H1 (cell line): ENCODE data around the gene MORC2. TPM values are rescaled to one million over a fixed set of nuclear protein-coding genes. Genes with fewer than 3 reads are reported as not detected.

Source experiments
- CTCF ChIA-PET: fragments of 300-600 bp; sonication (Branson Sonifier 250); formaldehyde crosslinking; loops from one replicate; lab custom pipeline; 2021; ENCODE audit not compliant: partially characterized antibody; lab: Charles Lee
- POLR2A ChIA-PET: fragments of 300-600 bp; sonication (Branson Sonifier 250); formaldehyde crosslinking; loops from one replicate; lab custom pipeline; 2021; ENCODE audit warnings: inconsistent platforms; ENCODE audit not compliant: partially characterized antibody; lab: Charles Lee
- DNase-seq, 2 experiments: peaks; one replicate each; pipeline versions ENCODE4 v3.0.0 to v3.0.0-alpha.2; 2010 to 2022; ENCODE audit warnings: low spot score in 2 of 2, low read depth in 1 of 2, mixed read lengths in 1 of 2
- FAIRE-seq: peaks from 2 replicates; lab custom pipeline; 2011; peaks lifted over from hg19 to GRCh38; lab: Jason Lieb, UNC
- H2AFZ ChIP-seq: 2 replicates; pipeline ENCODE4 v1.8.1; 2012; ENCODE audit warnings: low read length, inconsistent platforms
- H2AK5ac ChIP-seq: 2 replicates; pipeline ENCODE4 v1.6.1; 2013; ENCODE audit warnings: low read depth, low read length
- H2BK120ac ChIP-seq: replicated peaks from 2 replicates; pipeline ENCODE3; 2013; ENCODE audit warnings: low read depth, low read length, inconsistent platforms
- H2BK12ac ChIP-seq: 2 replicates; pipeline ENCODE4 v1.6.1; 2013; ENCODE audit warnings: low read depth, low read length
- H2BK15ac ChIP-seq: 2 replicates; pipeline ENCODE4 v1.6.1; 2013; ENCODE audit warnings: low read length
- H2BK20ac ChIP-seq: 2 replicates; pipeline ENCODE4 v1.6.1; 2013; ENCODE audit warnings: low read length
- H2BK5ac ChIP-seq: 2 replicates; pipeline ENCODE4 v1.6.1; 2013; ENCODE audit warnings: low read depth, low read length
- H3K14ac ChIP-seq: 2 replicates; pipeline ENCODE4 v1.6.1; 2013; ENCODE audit warnings: inconsistent platforms; ENCODE audit not compliant: insufficient read length
- H3K18ac ChIP-seq: 2 replicates; pipeline ENCODE4 v1.6.1; 2013; ENCODE audit warnings: low read length; ENCODE audit errors: extremely low read depth
- H3K23ac ChIP-seq: 2 replicates; pipeline ENCODE4 v1.6.1; 2013; ENCODE audit warnings: inconsistent platforms; ENCODE audit not compliant: insufficient read length
- H3K23me2 ChIP-seq: 2 replicates; pipeline ENCODE4 v1.6.1; 2013; ENCODE audit warnings: low read depth, low read length
- H3K27ac ChIP-seq: 2 replicates; pipeline ENCODE4 v1.6.1; 2011; ENCODE audit warnings: low read depth, low read length, inconsistent platforms
- H3K27me3 ChIP-seq, 4 experiments: replicated peaks in 1 of 4; 1 replicate in 1 of 4; 2 replicates in 3 of 4; pipeline versions ENCODE4 v1.6.1 to v1.8.1; 2011 to 2013; ENCODE audit warnings: low read length in 3 of 4, mild to moderate bottlenecking in 3 of 4, inconsistent platforms in 2 of 4, mixed read lengths in 2 of 4, moderate library complexity in 1 of 4; ENCODE audit not compliant: control insufficient read depth in 3 of 4, insufficient read depth in 3 of 4; ENCODE audit errors: extremely low read depth in 1 of 4
- H3K36me3 ChIP-seq, 4 experiments: 2 replicates each; pipeline versions ENCODE4 v1.6.1 to v1.8.1; 2011 to 2013; ENCODE audit warnings: mild to moderate bottlenecking in 4 of 4, low read length in 3 of 4, moderate library complexity in 2 of 4, control low read depth in 1 of 4, inconsistent platforms in 1 of 4; ENCODE audit not compliant: insufficient read depth in 4 of 4, control insufficient read depth in 2 of 4
- H3K4ac ChIP-seq: replicated peaks from 2 replicates; pipeline ENCODE3; 2013; ENCODE audit warnings: low read length, low read depth, mixed read lengths, inconsistent platforms; ENCODE audit not compliant: insufficient read length
- H3K4me1 ChIP-seq, 4 experiments: replicated peaks in 1 of 4; 1 replicate in 1 of 4; 2 replicates in 3 of 4; pipeline versions ENCODE4 v1.6.1 to v1.8.1; 2011 to 2013; ENCODE audit warnings: low read length in 3 of 4, inconsistent platforms in 2 of 4, mixed read lengths in 1 of 4; ENCODE audit not compliant: insufficient read depth in 4 of 4, control insufficient read depth in 3 of 4
- H3K4me2 ChIP-seq, 2 experiments: 2 replicates each; pipeline versions ENCODE4 v1.6.1 to v1.8.1; 2011 to 2013; ENCODE audit warnings: low read depth in 2 of 2, low read length in 2 of 2, control low read depth in 1 of 2, inconsistent platforms in 1 of 2, mild to moderate bottlenecking in 1 of 2; ENCODE audit not compliant: insufficient read depth in 1 of 2
- H3K4me3 ChIP-seq, 4 experiments: fragments of 200-600, 300-600 bp in 1 of 4; sonication (generic), shearing (Covaris generic), sonication (Bioruptor Twin) in 1 of 4; 2 replicates each; pipeline versions ENCODE4 v1.5.1 to v1.8.1; 2011 to 2016; ENCODE audit warnings: low read length in 4 of 4, low read depth in 3 of 4, control low read depth in 2 of 4, inconsistent platforms in 2 of 4, mild to moderate bottlenecking in 2 of 4, mixed read lengths in 1 of 4, moderate library complexity in 1 of 4; ENCODE audit not compliant: insufficient read depth in 2 of 4; ENCODE audit errors: extremely low read depth in 1 of 4
- H3K56ac ChIP-seq: replicated peaks from 2 replicates; pipeline ENCODE3; 2013; ENCODE audit warnings: low read depth, mild to moderate bottlenecking, mixed read lengths, low read length, inconsistent platforms; ENCODE audit not compliant: insufficient read length
- H3K79me1 ChIP-seq: 2 replicates; pipeline ENCODE4 v1.6.1; 2013; ENCODE audit warnings: low read depth, low read length, control low read depth
- H3K79me2 ChIP-seq, 2 experiments: 2 replicates each; pipeline versions ENCODE4 v1.6.1 to v1.8.1; 2012 to 2013; ENCODE audit warnings: low read length in 2 of 2, mild to moderate bottlenecking in 2 of 2, inconsistent platforms in 1 of 2; ENCODE audit not compliant: insufficient read depth in 2 of 2, control insufficient read depth in 1 of 2
- H3K9ac ChIP-seq, 4 experiments: replicated peaks in 1 of 4; 1 replicate in 1 of 4; 2 replicates in 3 of 4; pipeline versions ENCODE4 v1.6.1 to v1.8.1; 2011 to 2013; ENCODE audit warnings: low read depth in 3 of 4, low read length in 3 of 4, control low read depth in 2 of 4, mild to moderate bottlenecking in 2 of 4, moderate library complexity in 2 of 4, inconsistent platforms in 1 of 4; ENCODE audit errors: extremely low read depth in 1 of 4
- H3K9me3 ChIP-seq, 2 experiments: 2 replicates each; pipeline versions ENCODE4 v1.6.1 to v1.8.1; 2012 to 2013; ENCODE audit warnings: mild to moderate bottlenecking in 2 of 2, moderate library complexity in 2 of 2, control low read depth in 1 of 2, inconsistent platforms in 1 of 2, low read depth in 1 of 2, low read length in 1 of 2, mixed read lengths in 1 of 2; ENCODE audit not compliant: insufficient read depth in 2 of 2
- H4K20me1 ChIP-seq, 2 experiments: replicated peaks in 1 of 2; 2 replicates each; pipeline versions ENCODE3 to v1.8.1; 2011 to 2013; ENCODE audit warnings: inconsistent platforms in 2 of 2, low read length in 2 of 2, mild to moderate bottlenecking in 1 of 2; ENCODE audit not compliant: insufficient read depth in 2 of 2, control insufficient read depth in 1 of 2
- H4K5ac ChIP-seq: 2 replicates; pipeline ENCODE4 v1.6.1; 2013; ENCODE audit warnings: low read length, low read depth, mixed read lengths, inconsistent platforms; ENCODE audit not compliant: insufficient read length
- H4K8ac ChIP-seq: 2 replicates; pipeline ENCODE4 v1.8.0; 2013; ENCODE audit warnings: mild to moderate bottlenecking, moderate library complexity, low read length, inconsistent platforms; ENCODE audit not compliant: insufficient read depth; ENCODE audit errors: extremely low read depth
- H4K91ac ChIP-seq: replicated peaks from 2 replicates; pipeline ENCODE3; 2013; ENCODE audit warnings: low read length, mixed read lengths, inconsistent platforms; ENCODE audit not compliant: insufficient read length
- BCL11A ChIP-seq, 2 experiments: IDR thresholded peaks; one replicate each; pipeline ENCODE4 v1.6.1; 2011; ENCODE audit warnings: low read depth in 2 of 2, low read length in 2 of 2, mild to moderate bottlenecking in 2 of 2
- EZH2 ChIP-seq: fragments of 200-600 bp; sonication (generic); IDR thresholded peaks from 2 replicates; pipeline ENCODE4 v1.7.1; 2012; ENCODE audit warnings: low read depth, mild to moderate bottlenecking, moderate library complexity, low read length, inconsistent platforms; ENCODE audit not compliant: severe bottlenecking
- GTF2F1 ChIP-seq: IDR thresholded peaks from 2 replicates; pipeline ENCODE4 v1.6.1; 2012; ENCODE audit warnings: low read depth, low read length, improper control_type of control experiment, borderline replicate concordance
- HDAC6 ChIP-seq: IDR thresholded peaks from one replicate; pipeline ENCODE4 v1.7.1; 2012; ENCODE audit warnings: low read depth, mild to moderate bottlenecking, inconsistent platforms, low read length, moderate library complexity
- KDM4A ChIP-seq: IDR thresholded peaks from one replicate; pipeline ENCODE4 v1.7.1; 2012; ENCODE audit warnings: low read depth, mild to moderate bottlenecking, moderate library complexity, low read length, inconsistent platforms; ENCODE audit not compliant: severe bottlenecking
- RAD21 ChIP-seq, 2 experiments: IDR thresholded peaks in 1 of 2; conservative IDR thresholded peaks in 1 of 2; 2 replicates each; pipeline ENCODE4 v1.6.1; 2011; ENCODE audit warnings: low read depth in 2 of 2, low read length in 2 of 2, improper control_type of control experiment in 1 of 2, inconsistent platforms in 1 of 2, mild to moderate bottlenecking in 1 of 2, moderate library complexity in 1 of 2
- SUZ12 ChIP-seq: fragments of 200-600 bp; sonication (generic); IDR thresholded peaks from 2 replicates; pipeline ENCODE4 v1.6.1; 2012; ENCODE audit warnings: mild to moderate bottlenecking, inconsistent platforms, low read length, moderate library complexity, mixed read lengths
- TAF7 ChIP-seq: optimal IDR thresholded peaks from 2 replicates; pipeline ENCODE3; 2011; ENCODE audit warnings: low read depth, mild to moderate bottlenecking, inconsistent platforms, low read length, moderate library complexity, borderline replicate concordance
- TCF12 ChIP-seq: IDR thresholded peaks from 2 replicates; pipeline ENCODE4 v1.6.1; 2011; ENCODE audit warnings: low read depth, mild to moderate bottlenecking, low read length
- WGBS, 2 experiments: shearing (Covaris generic) in 1 of 2; methylation state at CpG; one replicate each; pipeline versions ENCODE4 v1.1.6 to v1.1.7; 2013 to 2015; ENCODE audit warnings: low lambda C conversion rate in 2 of 2, mixed read lengths in 2 of 2, inconsistent platforms in 1 of 2, low coverage in 1 of 2, missing lambda C conversion rate in 1 of 2; ENCODE audit not compliant: insufficient replicate concordance in 2 of 2, insufficient coverage in 1 of 2, insufficient read length in 1 of 2; ENCODE audit errors: extremely low coverage in 1 of 2, missing lambda C conversion rate in 1 of 2; 5-methylcytosine and 5-hydroxymethylcytosine counted together
- polyA plus RNA-seq, 7 experiments: library from polyadenylated mRNA; depleted of rRNA in 3 of 7; stranded (reverse) in 5 of 7; unstranded in 2 of 7; fragments of >200 nt in 5 of 7; fragments of 200-250 nt in 2 of 7; gene quantifications; 1 replicate in 5 of 7; 2 replicates in 1 of 7; 4 replicates in 1 of 7; pipeline versions ENCODE4 v1.2.1 to v1.2.3, GENCODE V29; 2011 to 2013; ENCODE audit warnings: missing spikeins in 2 of 7, mixed read lengths in 2 of 7
- total RNA-seq: library from RNA; stranded (reverse); fragmentation: NEBNext Ultra II Directional; extraction: Animal tissue kit (Norgen Biotek cat#: 25700); gene quantifications from 2 replicates; pipeline ENCODE4 v1.2.1, GENCODE V29; 2021
- TF ChIP-seq, protein P1 (sequence below): IDR thresholded peaks from 2 replicates; pipeline ENCODE4 v1.6.1; 2012; ENCODE audit warnings: inconsistent platforms
- TF ChIP-seq, protein P2 (sequence below): IDR thresholded peaks from 2 replicates; pipeline ENCODE4 v1.6.1; 2011; ENCODE audit warnings: low read length, improper control_type of control experiment

Gene MORC2
- total and polyA plus RNA-seq, 2 of the 8 experiments (the other 6 are each of a cell fraction or from before 2014, with no cell fraction given) = 15.4 to 68.0 TPM

DNA sequence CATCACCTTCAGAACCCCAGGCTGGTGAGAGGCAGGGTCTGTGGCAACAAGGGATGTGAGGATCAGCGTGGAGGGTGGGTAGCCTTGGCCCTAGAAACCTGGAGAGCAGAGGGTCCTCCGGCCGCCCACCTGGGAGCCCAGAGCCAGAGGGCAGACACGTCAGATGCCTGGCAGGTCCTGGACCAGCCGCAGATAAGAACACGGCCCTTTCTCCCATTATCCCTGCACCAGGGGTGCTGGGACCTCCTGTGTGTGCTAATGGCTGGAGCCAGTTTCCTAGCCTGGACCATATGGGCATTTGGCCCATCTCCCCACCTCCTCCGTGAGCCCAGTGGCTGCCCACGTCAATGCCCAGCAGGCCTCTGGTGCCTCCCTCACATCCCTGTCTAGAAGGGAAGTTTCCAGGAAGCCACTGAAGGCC lies 88.4 kb downstream of the MORC2 start:
- H3K79me1 ChIP-seq = no peaks in the 10 kb centered on the region
- POLR2A ChIA-PET = interaction anchor here (1.3 kb wide), 1 partner anchor 10 kb away, joined by 3 read pairs; no protein-coding TSS in a partner anchor
- no peak overlapping the region for H2BK20ac ChIP-seq
- H3K18ac ChIP-seq = no peak overlapping the region
- CTCF ChIA-PET = interaction anchor here (10.8 kb wide), 1 partner anchor 10 kb away, joined by 73 read pairs; no protein-coding TSS in a partner anchor
- H4K5ac ChIP-seq = no peak overlapping the region
- peaks cover 0 to 7% (median 3%) of the 10 kb centered on the region in 4 experiments; a peak in 4 of 7 replicates for H3K4me1 ChIP-seq
- no peak overlapping the region for H2BK5ac ChIP-seq
- FAIRE-seq = no peak
- H3K23me2 ChIP-seq = no peaks in the 10 kb centered on the region
- no peak overlapping the region for H2BK15ac ChIP-seq
- H2BK12ac ChIP-seq = no peak overlapping the region
- H3K9ac ChIP-seq = no peak overlapping the region
- no peak overlapping the region for H2AK5ac ChIP-seq
- H3K36me3 ChIP-seq = no peaks in the 10 kb centered on the region
- H3K79me2 ChIP-seq = no peaks in the 10 kb centered on the region
- H3K4me2 ChIP-seq = no peak overlapping the region
- no peak overlapping the region for H3K14ac ChIP-seq
- H4K91ac ChIP-seq = no peak overlapping the region
- no peak overlapping the region for H4K8ac ChIP-seq
- no peaks in the 10 kb centered on the region for H3K9me3 ChIP-seq
- H3K4ac ChIP-seq = no peak overlapping the region
- H3K23ac ChIP-seq = no peak overlapping the region
- no peak overlapping the region for H2BK120ac ChIP-seq
- DNase-seq = no peak
- no peak overlapping the region for H3K56ac ChIP-seq
- no peaks in the 10 kb centered on the region for H4K20me1 ChIP-seq
- no peaks in the 10 kb centered on the region for H3K27me3 ChIP-seq
- no peak overlapping the region for H3K27ac ChIP-seq
- WGBS, 2 experiments = 93% methylated on average over 8 of the region's 8 CpGs; no CpG with 5 or more reads in 1 of the 2 experiments
- no peak overlapping the region for H3K4me3 ChIP-seq
- H2AFZ ChIP-seq = no peak overlapping the region
- TF ChIP-seq EZH2 (no peak), HDAC6 (no peak), SUZ12 (no peak), BCL11A (IDR thresholded peaks at IDR 0.05; ENCODE audit: low read depth in 2 of 2, low read length in 2 of 2) (no peak), GTF2F1 (no peak), KDM4A (no peak), TAF7 (no peak), TCF12 (no peak), RAD21 (IDR thresholded peaks at IDR 0.05 in 1 of 2, conservative IDR thresholded peaks at IDR 0.05 in 1 of 2; ENCODE audit: low read depth in 2 of 2, low read length in 2 of 2) (no peak)
- TF ChIP-seq, protein P1, sequence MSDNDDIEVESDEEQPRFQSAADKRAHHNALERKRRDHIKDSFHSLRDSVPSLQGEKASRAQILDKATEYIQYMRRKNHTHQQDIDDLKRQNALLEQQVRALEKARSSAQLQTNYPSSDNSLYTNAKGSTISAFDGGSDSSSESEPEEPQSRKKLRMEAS = no peak
- TF ChIP-seq, protein P2, sequence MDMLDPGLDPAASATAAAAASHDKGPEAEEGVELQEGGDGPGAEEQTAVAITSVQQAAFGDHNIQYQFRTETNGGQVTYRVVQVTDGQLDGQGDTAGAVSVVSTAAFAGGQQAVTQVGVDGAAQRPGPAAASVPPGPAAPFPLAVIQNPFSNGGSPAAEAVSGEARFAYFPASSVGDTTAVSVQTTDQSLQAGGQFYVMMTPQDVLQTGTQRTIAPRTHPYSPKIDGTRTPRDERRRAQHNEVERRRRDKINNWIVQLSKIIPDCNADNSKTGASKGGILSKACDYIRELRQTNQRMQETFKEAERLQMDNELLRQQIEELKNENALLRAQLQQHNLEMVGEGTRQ = no peak
